ENCODE results near the gene SMCR8. TPM values are rescaled to one million over a fixed set of nuclear protein-coding genes. Genes with fewer than 3 reads are reported as not detected.
A peak's percentile ranks its signal among the peaks of the same experiment; 100 is the strongest.

Gene SMCR8
- total RNA-seq, 1 donor from 2014 or later = 17.7 TPM

DNA sequence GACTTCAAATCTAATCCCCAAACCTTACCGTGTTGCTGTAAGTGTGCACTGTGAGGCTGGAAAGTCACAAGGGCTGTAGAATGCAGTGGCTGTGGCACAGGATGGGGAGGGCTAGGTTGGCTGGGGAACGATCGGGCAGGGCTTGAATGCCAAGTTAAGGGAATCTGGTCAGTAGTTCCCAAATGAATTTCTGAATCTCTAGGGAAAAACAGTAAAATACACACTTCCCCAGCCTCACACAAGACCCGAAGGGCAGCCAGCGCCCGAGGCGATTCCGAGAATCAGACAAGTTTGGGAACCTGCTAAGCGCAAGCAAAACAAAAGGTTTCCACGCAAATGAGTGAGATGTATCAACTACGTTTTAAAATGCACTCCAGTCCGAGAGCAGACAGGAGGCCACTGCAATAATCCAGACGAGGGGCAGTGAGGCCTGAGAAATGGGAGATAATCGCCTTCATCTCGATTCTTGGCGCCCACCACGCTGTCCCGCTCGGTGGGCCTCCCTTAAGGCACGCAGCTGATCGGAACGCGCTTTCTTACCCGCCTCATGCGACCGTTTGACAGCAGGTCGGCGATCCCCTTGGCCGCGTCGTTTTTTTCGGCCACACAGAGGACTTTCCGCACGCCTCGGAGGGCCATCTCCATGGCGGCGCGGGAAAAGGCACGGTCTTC, 898 bp upstream of the SMCR8 start:
- peak overlapping the region; percentile 100 for H3K4me3 Mint-ChIP-seq (ENCODE audit: low read depth)
- no peak for DNase-seq (ENCODE audit: low spot score, unreplicated experiment)
- no peaks in the 10 kb centered on the region for H3K27me3 Mint-ChIP-seq
- peaks cover 33% of the 10 kb centered on the region for H3K4me1 Mint-ChIP-seq (ENCODE audit: low read depth)
- H3K9me3 Mint-ChIP-seq (ENCODE audit: low read depth) = no peaks in the 10 kb centered on the region
- TF ChIP-seq, protein P1, sequence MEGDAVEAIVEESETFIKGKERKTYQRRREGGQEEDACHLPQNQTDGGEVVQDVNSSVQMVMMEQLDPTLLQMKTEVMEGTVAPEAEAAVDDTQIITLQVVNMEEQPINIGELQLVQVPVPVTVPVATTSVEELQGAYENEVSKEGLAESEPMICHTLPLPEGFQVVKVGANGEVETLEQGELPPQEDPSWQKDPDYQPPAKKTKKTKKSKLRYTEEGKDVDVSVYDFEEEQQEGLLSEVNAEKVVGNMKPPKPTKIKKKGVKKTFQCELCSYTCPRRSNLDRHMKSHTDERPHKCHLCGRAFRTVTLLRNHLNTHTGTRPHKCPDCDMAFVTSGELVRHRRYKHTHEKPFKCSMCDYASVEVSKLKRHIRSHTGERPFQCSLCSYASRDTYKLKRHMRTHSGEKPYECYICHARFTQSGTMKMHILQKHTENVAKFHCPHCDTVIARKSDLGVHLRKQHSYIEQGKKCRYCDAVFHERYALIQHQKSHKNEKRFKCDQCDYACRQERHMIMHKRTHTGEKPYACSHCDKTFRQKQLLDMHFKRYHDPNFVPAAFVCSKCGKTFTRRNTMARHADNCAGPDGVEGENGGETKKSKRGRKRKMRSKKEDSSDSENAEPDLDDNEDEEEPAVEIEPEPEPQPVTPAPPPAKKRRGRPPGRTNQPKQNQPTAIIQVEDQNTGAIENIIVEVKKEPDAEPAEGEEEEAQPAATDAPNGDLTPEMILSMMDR (IDR thresholded peaks at IDR 0.05; ENCODE audit: unreplicated experiment) = no peak
- H3K27ac Mint-ChIP-seq = peak overlapping the region; percentile 100
- peaks cover 10% of the 10 kb centered on the region for H3K36me3 Mint-ChIP-seq (ENCODE audit: insufficient read depth)

DNA sequence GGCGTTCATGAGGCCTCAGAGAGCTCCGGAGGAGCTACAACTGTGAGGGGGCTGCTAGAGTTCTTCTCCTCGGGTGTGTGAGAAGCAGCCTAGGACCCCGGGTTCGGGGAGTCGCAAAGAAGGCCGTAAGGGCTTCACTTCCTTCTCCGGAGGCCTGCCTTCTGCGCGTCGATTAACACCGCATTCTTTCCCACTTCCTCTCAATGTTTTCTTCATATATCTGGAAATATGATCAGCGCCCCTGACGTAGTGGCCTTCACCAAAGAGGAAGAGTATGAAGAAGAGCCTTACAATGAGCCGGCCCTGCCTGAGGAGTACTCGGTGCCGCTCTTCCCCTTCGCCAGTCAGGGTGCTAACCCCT, 449 bp downstream of the SMCR8 start:
- Mint-ChIP-seq H3K4me1 (ENCODE audit: low read depth) (peaks cover 40% of the 10 kb centered on the region), H3K36me3 (ENCODE audit: insufficient read depth) (peaks cover 9% of the 10 kb centered on the region), H3K27me3 (no peaks in the 10 kb centered on the region), H3K27ac (peak overlapping the region; percentile 100), H3K9me3 (ENCODE audit: low read depth) (no peaks in the 10 kb centered on the region), H3K4me3 (ENCODE audit: low read depth) (peak overlapping the region; percentile 100)
- TF ChIP-seq, protein P1 (IDR thresholded peaks at IDR 0.05; ENCODE audit: unreplicated experiment) = no peak
- no peak for DNase-seq (ENCODE audit: low spot score, unreplicated experiment)

- H3K4me3 Mint-ChIP-seq (ENCODE audit: low read depth) = peak overlapping the region; percentile 100
- no peak for DNase-seq (ENCODE audit: low spot score, unreplicated experiment)
- peak overlapping the region; percentile 100 for H3K27ac Mint-ChIP-seq
- peaks cover 8% of the 10 kb centered on the region for H3K36me3 Mint-ChIP-seq (ENCODE audit: insufficient read depth)
- no peaks in the 10 kb centered on the region for H3K27me3 Mint-ChIP-seq
- H3K9me3 Mint-ChIP-seq (ENCODE audit: low read depth) = no peaks in the 10 kb centered on the region
- H3K4me1 Mint-ChIP-seq (ENCODE audit: low read depth) = peaks cover 41% of the 10 kb centered on the region
- TF ChIP-seq, protein P1 (IDR thresholded peaks at IDR 0.05; ENCODE audit: unreplicated experiment) = no peak
These were observed 868 bp downstream of the SMCR8 start for GRCh38 chr17:18315961-18316360.

- DNase-seq (ENCODE audit: low spot score, unreplicated experiment) = no peak
These were observed 3.0 kb downstream of the SMCR8 start for GRCh38 chr17:18318117-18318516.

GRCh38 chr17:18318771-18319450, 3.8 kb downstream of the SMCR8 start:
- Mint-ChIP-seq H3K4me1 (ENCODE audit: low read depth) (peaks cover 32% of the 10 kb centered on the region), H3K4me3 (ENCODE audit: low read depth) (no peak overlapping the region), H3K9me3 (ENCODE audit: low read depth) (no peaks in the 10 kb centered on the region), H3K27ac (no peak overlapping the region), H3K36me3 (ENCODE audit: insufficient read depth) (peaks cover 4% of the 10 kb centered on the region), H3K27me3 (no peaks in the 10 kb centered on the region)
- no peak for DNase-seq (ENCODE audit: low spot score, unreplicated experiment)
- TF ChIP-seq, protein P1 (IDR thresholded peaks at IDR 0.05; ENCODE audit: unreplicated experiment) = no peak

More at GRCh38 chr17:18318117-18318516, 3.0 kb downstream of the SMCR8 start:
- Mint-ChIP-seq H3K27me3 (no peaks in the 10 kb centered on the region), H3K27ac (no peak overlapping the region), H3K36me3 (ENCODE audit: insufficient read depth) (peaks cover 5% of the 10 kb centered on the region), H3K9me3 (ENCODE audit: low read depth) (no peaks in the 10 kb centered on the region), H3K4me1 (ENCODE audit: low read depth) (peaks cover 40% of the 10 kb centered on the region), H3K4me3 (ENCODE audit: low read depth) (peak overlapping the region; percentile 31)
- TF ChIP-seq, protein P1 (IDR thresholded peaks at IDR 0.05; ENCODE audit: unreplicated experiment) = no peak
